Lower lobe of right lung (tissue), 2 donors: Measurements from ENCODE around the gene INTS4. TPM values are rescaled to one million over a fixed set of nuclear protein-coding genes. Genes with fewer than 3 reads are reported as not detected.
"Not testable (repeated sequence)": the region's sequence is repeated elsewhere in the genome, so short reads cannot be mapped to it uniquely, and the experiment has no call there.

Source experiments
- ATAC-seq, 2 donors: fragments of 200-7000 bp; cut with Tn5 transposase; one replicate each; pipeline ENCODE4 v1.9.1; 2020 to 2022; ENCODE audit warnings: mild to moderate bottlenecking in 2 of 2, moderate library complexity in 2 of 2
- DNase-seq: peaks from one replicate; pipeline ENCODE4 v3.0.0-alpha.2; 2020
- H3K27ac ChIP-seq: fragments of 200-600 bp; one replicate; pipeline ENCODE4 v1.8.0; 2022
- H3K27me3 ChIP-seq: fragments of 200-600 bp; one replicate; pipeline ENCODE4 v1.8.0; 2022; ENCODE audit warnings: low read depth
- H3K36me3 ChIP-seq: fragments of 200-600 bp; one replicate; pipeline ENCODE4 v1.8.0; 2022; ENCODE audit warnings: mild to moderate bottlenecking
- H3K4me1 ChIP-seq: fragments of 200-600 bp; one replicate; pipeline ENCODE4 v1.8.0; 2022
- H3K4me3 ChIP-seq: fragments of 200-600 bp; one replicate; pipeline ENCODE4 v1.8.0; 2022; ENCODE audit warnings: mild to moderate bottlenecking
- H3K9me3 ChIP-seq: fragments of 200-600 bp; one replicate; pipeline ENCODE4 v1.8.0; 2022
- intact Hi-C: fragments of 100-400 bp; cut with DNase I; formaldehyde crosslinking; loops from one replicate; pipeline ENCODE4 v1.11.0; 2022
- total RNA-seq: library from RNA; stranded (reverse); fragmentation: NEBNext Ultra II Directional; extraction: Animal tissue kit (Norgen Biotek cat#: 25700); gene quantifications from one replicate; pipeline ENCODE4 v1.2.1, GENCODE V29; 2021
- TF ChIP-seq, protein P1 (sequence below): fragments of 200-600 bp; IDR thresholded peaks from one replicate; pipeline ENCODE4 v1.8.0; 2022; ENCODE audit warnings: antibody characterized with exemption, mild to moderate bottlenecking
- donor health status: DM: no; HTN: yes; CAD: no; lungs with severe emphysema.

The INTS4 gene
- total RNA-seq, 1 donor from 2014 or later, result 35.4 TPM

GRCh38 chr11:77865805-77866204 lies 128.7 kb downstream of the INTS4 start:
- no peak overlapping the region for H3K27ac ChIP-seq
- intact Hi-C loops, result no loop called here
- no peak for DNase-seq
- TF ChIP-seq, protein P1, sequence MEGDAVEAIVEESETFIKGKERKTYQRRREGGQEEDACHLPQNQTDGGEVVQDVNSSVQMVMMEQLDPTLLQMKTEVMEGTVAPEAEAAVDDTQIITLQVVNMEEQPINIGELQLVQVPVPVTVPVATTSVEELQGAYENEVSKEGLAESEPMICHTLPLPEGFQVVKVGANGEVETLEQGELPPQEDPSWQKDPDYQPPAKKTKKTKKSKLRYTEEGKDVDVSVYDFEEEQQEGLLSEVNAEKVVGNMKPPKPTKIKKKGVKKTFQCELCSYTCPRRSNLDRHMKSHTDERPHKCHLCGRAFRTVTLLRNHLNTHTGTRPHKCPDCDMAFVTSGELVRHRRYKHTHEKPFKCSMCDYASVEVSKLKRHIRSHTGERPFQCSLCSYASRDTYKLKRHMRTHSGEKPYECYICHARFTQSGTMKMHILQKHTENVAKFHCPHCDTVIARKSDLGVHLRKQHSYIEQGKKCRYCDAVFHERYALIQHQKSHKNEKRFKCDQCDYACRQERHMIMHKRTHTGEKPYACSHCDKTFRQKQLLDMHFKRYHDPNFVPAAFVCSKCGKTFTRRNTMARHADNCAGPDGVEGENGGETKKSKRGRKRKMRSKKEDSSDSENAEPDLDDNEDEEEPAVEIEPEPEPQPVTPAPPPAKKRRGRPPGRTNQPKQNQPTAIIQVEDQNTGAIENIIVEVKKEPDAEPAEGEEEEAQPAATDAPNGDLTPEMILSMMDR, result no peak
- no peaks in the 10 kb centered on the region for H3K27me3 ChIP-seq
- no peak for ATAC-seq
- H3K4me3 ChIP-seq, result no peak overlapping the region
- H3K36me3 ChIP-seq, result peaks cover 8% of the 10 kb centered on the region
- no peaks in the 10 kb centered on the region for H3K9me3 ChIP-seq
- H3K4me1 ChIP-seq, result no peaks in the 10 kb centered on the region

DNA sequence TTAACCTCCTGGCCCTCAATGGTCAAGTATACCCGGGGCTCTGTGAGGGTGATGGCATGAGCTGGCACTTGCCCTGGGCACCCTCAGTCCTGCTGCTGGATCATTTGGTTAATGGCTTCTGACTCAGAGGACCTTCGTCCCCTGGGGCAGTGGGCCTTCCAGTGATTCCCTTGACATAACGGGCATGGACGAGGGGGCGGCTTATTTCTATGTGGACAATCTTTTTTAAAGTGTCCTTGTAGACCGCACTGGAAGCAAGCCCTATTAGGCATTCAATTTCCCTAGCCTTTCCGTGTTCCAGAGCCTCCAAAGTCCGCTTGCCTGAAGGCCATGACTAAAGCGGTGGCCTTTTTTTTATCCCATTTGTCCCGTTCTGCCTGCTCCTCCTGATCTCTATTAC lies 133.0 kb downstream of the INTS4 start:
- H3K27ac ChIP-seq, intact Hi-C loops, H3K9me3 ChIP-seq, ATAC-seq, DNase-seq, H3K4me1 ChIP-seq, H3K27me3 ChIP-seq, H3K4me3 ChIP-seq: not testable (repeated sequence)
- H3K36me3 ChIP-seq, result peaks cover 17% of the 10 kb centered on the region

- peaks cover 34% of the 10 kb centered on the region for H3K36me3 ChIP-seq
- H3K27ac ChIP-seq, H3K27me3 ChIP-seq, H3K4me3 ChIP-seq, H3K4me1 ChIP-seq, intact Hi-C loops, DNase-seq, ATAC-seq, H3K9me3 ChIP-seq: not testable (repeated sequence)
Measured at GRCh38 chr11:77857906-77858457, 136.5 kb downstream of the INTS4 start.

GRCh38 chr11:77854838-77855237 lies 139.6 kb downstream of the INTS4 start:
- Histone ChIP-seq H3K36me3 (peaks cover 35% of the 10 kb centered on the region), H3K27ac (no peak overlapping the region), H3K4me1 (no peaks in the 10 kb centered on the region), H3K4me3 (no peak overlapping the region), H3K27me3 (no peaks in the 10 kb centered on the region), H3K9me3 (peaks cover 10% of the 10 kb centered on the region)
- ATAC-seq, result no peak
- TF ChIP-seq, protein P1, result no peak
- intact Hi-C loops, result no loop called here
- DNase-seq, result no peak

DNA sequence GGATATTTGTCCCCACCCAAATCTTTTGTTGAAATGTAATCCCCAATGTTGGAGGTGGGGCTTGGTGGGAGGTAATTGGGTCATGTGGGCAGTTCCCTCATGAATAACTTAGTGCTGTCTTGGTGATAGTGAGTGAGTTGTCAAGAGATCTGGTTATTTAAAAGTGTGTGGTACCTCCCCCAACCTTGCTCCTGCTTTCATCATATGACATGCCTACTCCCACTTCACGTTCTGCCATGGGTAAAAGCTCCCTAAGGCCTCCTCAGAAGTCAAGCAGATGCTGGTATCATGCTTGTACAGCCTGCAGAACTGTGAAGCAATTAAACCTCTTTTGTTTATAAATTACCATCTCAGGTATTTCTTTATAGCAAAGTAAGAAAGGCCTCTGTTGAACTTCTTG lies 143.0 kb downstream of the INTS4 start:
- intact Hi-C loops, result no loop called here
- peaks cover 37% of the 10 kb centered on the region for H3K36me3 ChIP-seq
- DNase-seq, result no peak
- H3K4me1 ChIP-seq, result no peaks in the 10 kb centered on the region
- H3K27ac ChIP-seq, result no peak overlapping the region
- TF ChIP-seq, protein P1, result no peak
- no peak overlapping the region for H3K4me3 ChIP-seq
- ATAC-seq, result no peak
- peaks cover 10% of the 10 kb centered on the region for H3K9me3 ChIP-seq
- H3K27me3 ChIP-seq, result no peaks in the 10 kb centered on the region

DNA sequence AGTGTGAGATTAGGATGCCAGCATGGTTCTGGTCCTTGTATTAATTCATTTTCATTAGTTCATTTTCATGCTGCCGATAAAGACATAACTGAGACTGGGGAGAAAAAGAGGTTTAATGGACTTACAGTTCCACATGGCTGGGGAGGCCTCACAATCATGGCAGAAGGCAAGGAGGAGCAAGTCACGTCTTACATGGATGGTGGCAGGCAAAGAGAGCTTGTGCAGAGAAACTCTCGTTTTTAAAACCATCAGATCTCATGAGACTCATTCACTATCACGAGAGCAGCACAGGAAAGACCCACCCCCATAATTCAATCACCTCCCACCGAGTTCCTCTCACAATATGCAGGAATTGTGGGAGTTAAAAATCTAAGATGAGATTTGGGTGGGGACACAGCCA lies 150.8 kb downstream of the INTS4 start:
- H3K4me3 ChIP-seq, intact Hi-C loops, DNase-seq, H3K27ac ChIP-seq, H3K9me3 ChIP-seq, H3K27me3 ChIP-seq, ATAC-seq, H3K4me1 ChIP-seq: not testable (repeated sequence)
- H3K36me3 ChIP-seq, result peaks cover 44% of the 10 kb centered on the region

DNA sequence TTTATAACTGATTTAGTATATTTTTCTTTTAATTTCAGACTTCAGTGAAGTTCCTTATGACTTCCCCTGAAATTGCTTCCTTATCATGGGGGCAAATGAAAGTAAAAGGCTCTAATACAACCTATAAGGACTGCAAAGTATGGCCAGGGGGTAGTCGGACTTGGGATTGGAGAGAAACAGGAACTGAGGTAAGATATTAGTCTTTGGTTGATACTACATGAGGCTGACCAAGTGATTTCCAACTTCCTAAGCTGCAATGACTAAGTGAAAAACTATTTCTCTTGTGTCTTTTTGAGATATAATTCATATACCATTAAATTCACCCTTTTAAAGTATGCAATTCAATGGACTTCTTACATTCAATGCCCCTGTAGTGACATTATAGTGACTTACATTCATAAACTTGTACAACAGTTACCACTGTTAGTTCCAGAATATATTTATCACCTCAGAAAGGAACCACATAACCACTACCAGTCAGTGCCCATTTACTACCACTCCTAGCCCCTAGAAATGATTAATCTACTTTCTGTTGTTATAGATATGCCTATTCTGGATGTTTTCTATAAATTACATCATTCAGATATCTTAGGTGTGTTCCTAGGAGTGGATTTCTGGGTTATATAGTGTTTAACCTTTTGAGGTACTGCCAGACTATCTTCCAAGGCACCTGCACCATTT lies 151.9 kb downstream of the INTS4 start:
- intact Hi-C loops, result no loop called here
- ATAC-seq (no peak), DNase-seq (no peak)
- H3K27me3 ChIP-seq, result no peaks in the 10 kb centered on the region
- no peaks in the 10 kb centered on the region for H3K4me1 ChIP-seq
- no peaks in the 10 kb centered on the region for H3K9me3 ChIP-seq
- H3K36me3 ChIP-seq, result peaks cover 38% of the 10 kb centered on the region
- no peak overlapping the region for H3K27ac ChIP-seq
- no peak overlapping the region for H3K4me3 ChIP-seq
- TF ChIP-seq, protein P1, result no peak
